CD14-positive monocyte (primary cell): ENCODE results near the gene OVOL2. TPM values are rescaled to one million over a fixed set of nuclear protein-coding genes. Genes with fewer than 3 reads are reported as not detected.

ENCODE experiments used
- DNase-seq, 3 donors: peaks; one replicate each; pipeline ENCODE4 v3.0.0-alpha.2; 2011 to 2022
- H2AFZ ChIP-seq: 2 replicates; pipeline ENCODE4 v1.6.0; 2012; ENCODE audit warnings: mild to moderate bottlenecking, low read depth, low read length, inconsistent platforms; ENCODE audit not compliant: insufficient read depth, poor library complexity, severe bottlenecking
- H3K27ac ChIP-seq, 2 donors: 1 replicate in 1 of 2; 2 replicates in 1 of 2; pipeline ENCODE4 v1.5.1; 2012 to 2013; ENCODE audit warnings: low read length in 2 of 2, control low read depth in 1 of 2, inconsistent platforms in 1 of 2, low read depth in 1 of 2, mild to moderate bottlenecking in 1 of 2
- H3K27me3 ChIP-seq, 2 donors: one replicate each; pipeline versions ENCODE4 v1.6.0 to v1.6.1; 2011 to 2013; ENCODE audit warnings: low read length in 2 of 2; ENCODE audit not compliant: control insufficient read depth in 2 of 2, insufficient read depth in 2 of 2
- H3K36me3 ChIP-seq, 2 donors: replicated peaks in 1 of 2; 1 replicate in 1 of 2; 2 replicates in 1 of 2; pipeline versions ENCODE4 v1.5.1 to v1.6.1; 2012 to 2013; ENCODE audit warnings: low read length in 2 of 2, control low read depth in 1 of 2, inconsistent platforms in 1 of 2, mild to moderate bottlenecking in 1 of 2; ENCODE audit not compliant: insufficient read depth in 2 of 2, control insufficient read depth in 1 of 2
- H3K4me1 ChIP-seq, 2 donors: 1 replicate in 1 of 2; 2 replicates in 1 of 2; pipeline versions ENCODE4 v1.5.1 to v1.6.1; 2012 to 2013; ENCODE audit warnings: low read length in 2 of 2, control low read depth in 1 of 2, inconsistent platforms in 1 of 2, mild to moderate bottlenecking in 1 of 2, moderate library complexity in 1 of 2; ENCODE audit not compliant: insufficient read depth in 2 of 2, control insufficient read depth in 1 of 2
- H3K4me2 ChIP-seq: replicated peaks from 2 replicates; pipeline ENCODE3; 2012; ENCODE audit warnings: low read length, moderate library complexity, mild to moderate bottlenecking; ENCODE audit not compliant: poor library complexity, severe bottlenecking; ENCODE audit errors: extremely low read depth
- H3K4me3 ChIP-seq, 3 experiments: fragments of 200-600 bp in 1 of 3; sonication (generic) in 1 of 3; replicated peaks in 1 of 3; 1 replicate in 2 of 3; 2 replicates in 1 of 3; pipeline ENCODE4 v1.5.1; 2011 to 2013; ENCODE audit warnings: low read length in 3 of 3, mild to moderate bottlenecking in 3 of 3, control low read depth in 2 of 3, low read depth in 2 of 3, inconsistent platforms in 1 of 3, moderate library complexity in 1 of 3
- H3K79me2 ChIP-seq: 2 replicates; pipeline ENCODE4 v1.6.0; 2012; ENCODE audit warnings: mild to moderate bottlenecking, control low read depth, inconsistent platforms, low read length, moderate library complexity; ENCODE audit not compliant: insufficient read depth
- H3K9ac ChIP-seq: 2 replicates; pipeline ENCODE4 v1.6.0; 2017; ENCODE audit warnings: low read length, mild to moderate bottlenecking; ENCODE audit not compliant: insufficient read depth, poor library complexity, severe bottlenecking
- H3K9me3 ChIP-seq, 2 donors: replicated peaks in 1 of 2; 1 replicate in 1 of 2; 2 replicates in 1 of 2; pipeline versions ENCODE4 v1.5.1 to v1.6.1; 2012 to 2013; ENCODE audit warnings: low read length in 2 of 2, control low read depth in 1 of 2; ENCODE audit not compliant: control insufficient read depth in 1 of 2, insufficient read depth in 1 of 2
- H4K20me1 ChIP-seq: 2 replicates; pipeline ENCODE4 v1.6.0; 2012; ENCODE audit warnings: mild to moderate bottlenecking, low read length, control low read depth, moderate library complexity; ENCODE audit not compliant: insufficient read depth
- H3K27ac Mint-ChIP-seq, 7 donors: one replicate each; pipeline ENCODE4 v1.8.0; 2020; ENCODE audit warnings: mild to moderate bottlenecking in 7 of 7, mixed read lengths in 7 of 7, moderate library complexity in 6 of 7, inconsistent platforms in 2 of 7
- H3K27me3 Mint-ChIP-seq, 3 donors: one replicate each; pipeline ENCODE4 v1.8.0; 2021 to 2022; ENCODE audit warnings: low read depth in 3 of 3, mild to moderate bottlenecking in 3 of 3, mixed read lengths in 3 of 3, moderate library complexity in 3 of 3, inconsistent platforms in 1 of 3
- H3K36me3 Mint-ChIP-seq, 2 donors: one replicate each; pipeline ENCODE4 v1.8.0; 2020; ENCODE audit warnings: mixed read lengths in 2 of 2, inconsistent platforms in 1 of 2, mild to moderate bottlenecking in 1 of 2
- H3K4me1 Mint-ChIP-seq: one replicate; pipeline ENCODE4 v1.8.0; 2020; ENCODE audit warnings: mild to moderate bottlenecking, mixed read lengths
- H3K4me3 Mint-ChIP-seq, 2 donors: one replicate each; pipeline ENCODE4 v1.8.0; 2020; ENCODE audit warnings: mild to moderate bottlenecking in 2 of 2, mixed read lengths in 2 of 2, moderate library complexity in 1 of 2
- H3K9me3 Mint-ChIP-seq, 7 donors: one replicate each; pipeline ENCODE4 v1.8.0; 2020 to 2022; ENCODE audit warnings: mixed read lengths in 7 of 7, mild to moderate bottlenecking in 6 of 7, moderate library complexity in 6 of 7, inconsistent platforms in 2 of 7
- WGBS: methylation state at CpG from one replicate; pipeline ENCODE4 v1.1.5; 2013; ENCODE audit warnings: missing lambda C conversion rate; ENCODE audit not compliant: insufficient coverage; 5-methylcytosine and 5-hydroxymethylcytosine counted together
- intact Hi-C, 2 donors: fragments of 100-400 bp; cut with micrococcal nuclease; formaldehyde crosslinking; loops; one replicate each; pipeline versions ENCODE4 v1.15.0 to v1.15.1; 2023
- polyA plus RNA-seq, 3 donors: library from polyadenylated mRNA; depleted of rRNA in 1 of 3; unstranded in 2 of 3; stranded (reverse) in 1 of 3; fragments of 300-500 nt in 2 of 3; fragments of >200 nt in 1 of 3; fragmentation: Illumina TruSeq in 2 of 3; gene quantifications; 1 replicate in 2 of 3; 2 replicates in 1 of 3; pipeline ENCODE4 v1.2.3, GENCODE V29; 2012 to 2021
- TF ChIP-seq, protein P1 (sequence below): fragments of 200-600 bp; IDR thresholded peaks from one replicate; pipeline ENCODE4 v1.8.0; 2022; ENCODE audit warnings: antibody characterized with exemption, mild to moderate bottlenecking

The OVOL2 gene
- polyA plus RNA-seq, 3 donors, result not detected

DNA sequence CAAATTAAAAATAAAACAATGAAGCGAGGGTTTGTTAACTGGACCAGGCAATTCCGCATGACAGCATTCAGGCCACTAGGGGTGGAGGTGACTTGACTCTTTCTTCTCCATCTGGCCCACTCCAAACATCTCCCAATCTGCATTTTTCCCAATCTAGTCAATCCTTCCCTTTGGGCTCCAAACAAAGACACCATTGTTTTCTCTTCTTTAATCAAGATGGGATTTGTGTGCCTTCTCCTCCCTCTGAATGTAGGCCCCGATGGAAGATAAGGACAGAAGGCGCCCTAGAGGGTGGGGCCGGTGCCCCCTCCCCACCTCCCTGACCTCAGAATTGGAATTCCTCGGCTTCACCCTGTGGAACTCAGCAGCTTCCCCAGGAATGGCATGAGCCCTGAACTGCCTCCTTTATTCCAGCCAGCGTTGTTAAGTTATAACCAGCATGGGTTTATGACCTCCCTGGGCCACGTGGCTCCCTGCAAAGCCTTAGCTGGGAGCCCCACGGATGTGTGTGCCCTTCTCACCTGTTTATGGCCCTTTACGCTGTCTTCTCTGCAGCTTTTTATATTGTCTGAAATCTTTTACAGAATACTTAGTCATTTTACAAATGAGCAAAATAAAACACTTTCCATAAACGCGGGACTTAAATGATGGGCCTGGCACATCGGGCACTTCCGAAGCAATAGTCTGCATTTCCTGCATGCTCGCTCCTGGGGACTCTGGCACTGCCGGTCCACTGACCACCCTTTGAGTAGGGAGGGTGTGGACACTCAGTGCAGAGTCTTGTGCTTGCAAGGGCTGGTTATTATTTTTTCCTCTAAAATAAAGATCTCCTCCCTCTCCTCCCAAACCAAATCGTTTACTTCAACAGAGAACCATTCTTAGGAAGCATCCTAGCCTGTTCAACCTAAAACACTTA is 24.5 kb downstream of the OVOL2 start:
- Mint-ChIP-seq H3K36me3 (no peaks in the 10 kb centered on the region), H3K9me3 (no peaks in the 10 kb centered on the region), H3K27me3 (peaks cover 0 to 7% (median 4%) of the 10 kb centered on the region in 3 donors), H3K4me1 (no peaks in the 10 kb centered on the region), H3K27ac (no peak overlapping the region), H3K4me3 (no peak overlapping the region)
- H3K4me3 ChIP-seq, result no peak overlapping the region
- TF ChIP-seq, protein P1, sequence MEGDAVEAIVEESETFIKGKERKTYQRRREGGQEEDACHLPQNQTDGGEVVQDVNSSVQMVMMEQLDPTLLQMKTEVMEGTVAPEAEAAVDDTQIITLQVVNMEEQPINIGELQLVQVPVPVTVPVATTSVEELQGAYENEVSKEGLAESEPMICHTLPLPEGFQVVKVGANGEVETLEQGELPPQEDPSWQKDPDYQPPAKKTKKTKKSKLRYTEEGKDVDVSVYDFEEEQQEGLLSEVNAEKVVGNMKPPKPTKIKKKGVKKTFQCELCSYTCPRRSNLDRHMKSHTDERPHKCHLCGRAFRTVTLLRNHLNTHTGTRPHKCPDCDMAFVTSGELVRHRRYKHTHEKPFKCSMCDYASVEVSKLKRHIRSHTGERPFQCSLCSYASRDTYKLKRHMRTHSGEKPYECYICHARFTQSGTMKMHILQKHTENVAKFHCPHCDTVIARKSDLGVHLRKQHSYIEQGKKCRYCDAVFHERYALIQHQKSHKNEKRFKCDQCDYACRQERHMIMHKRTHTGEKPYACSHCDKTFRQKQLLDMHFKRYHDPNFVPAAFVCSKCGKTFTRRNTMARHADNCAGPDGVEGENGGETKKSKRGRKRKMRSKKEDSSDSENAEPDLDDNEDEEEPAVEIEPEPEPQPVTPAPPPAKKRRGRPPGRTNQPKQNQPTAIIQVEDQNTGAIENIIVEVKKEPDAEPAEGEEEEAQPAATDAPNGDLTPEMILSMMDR, result no peak
- H3K4me1 ChIP-seq, result no peaks in the 10 kb centered on the region
- no peaks in the 10 kb centered on the region for H3K36me3 ChIP-seq
- H3K79me2 ChIP-seq, result no peaks in the 10 kb centered on the region
- no peak overlapping the region for H3K4me2 ChIP-seq
- no peak for DNase-seq
- intact Hi-C loops, result no loop called here
- no peaks in the 10 kb centered on the region for H4K20me1 ChIP-seq
- no peak overlapping the region for H3K27ac ChIP-seq
- 95% methylated on average over 4 of the region's 17 CpGs for WGBS
- no peaks in the 10 kb centered on the region for H3K27me3 ChIP-seq
- H3K9me3 ChIP-seq, result no peaks in the 10 kb centered on the region
- no peak overlapping the region for H3K9ac ChIP-seq
- no peak overlapping the region for H2AFZ ChIP-seq

DNA sequence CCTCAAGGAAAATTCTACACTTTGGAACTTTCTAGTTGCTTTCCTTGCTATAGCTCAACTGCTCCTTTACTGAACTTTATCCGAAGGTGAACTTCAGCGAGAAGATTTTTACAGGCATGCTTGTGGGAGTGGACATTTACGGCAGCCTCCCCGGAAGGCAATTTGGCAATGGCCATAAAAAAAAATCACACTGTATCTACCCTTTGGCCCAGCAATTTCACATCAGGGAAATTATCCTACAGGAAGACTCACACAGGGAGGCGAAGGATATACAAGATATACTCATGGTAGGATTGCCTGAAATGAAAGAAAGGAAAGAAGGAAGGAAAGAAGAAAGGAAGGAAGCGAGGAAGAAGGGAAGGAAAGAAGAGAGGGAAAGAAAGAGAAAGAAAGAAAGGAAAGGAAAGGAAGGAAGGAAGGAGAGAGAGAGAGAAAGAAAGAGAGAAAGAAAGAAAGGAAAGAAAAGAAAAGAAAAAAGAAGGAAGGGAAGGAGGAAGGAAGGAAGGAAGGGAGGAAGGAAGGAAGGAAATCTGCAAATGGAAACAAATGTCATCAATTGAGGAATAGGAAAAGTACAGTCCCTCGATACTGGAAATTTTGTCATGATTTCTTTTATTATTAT is 25.7 kb downstream of the OVOL2 start:
- no peak overlapping the region for H3K27ac ChIP-seq
- H3K27ac Mint-ChIP-seq, result peak overlapping the region in 2 of 7 donors; percentile 26 to 55

More for the DNA sequence above, 25.7 kb downstream of the OVOL2 start:
- Mint-ChIP-seq H3K27me3 (peaks cover 0 to 7% (median 4%) of the 10 kb centered on the region in 3 donors), H3K4me3 (no peak overlapping the region), H3K9me3 (no peaks in the 10 kb centered on the region), H3K36me3 (no peaks in the 10 kb centered on the region), H3K4me1 (no peaks in the 10 kb centered on the region)
- H3K9ac ChIP-seq, result no peak overlapping the region
- TF ChIP-seq, protein P1, result no peak
- no peaks in the 10 kb centered on the region for H3K27me3 ChIP-seq
- no peaks in the 10 kb centered on the region for H3K79me2 ChIP-seq
- no peak overlapping the region for H3K4me2 ChIP-seq
- no peaks in the 10 kb centered on the region for H3K36me3 ChIP-seq
- intact Hi-C loops, result no loop called here
- H3K4me3 ChIP-seq, result no peak overlapping the region
- no peak overlapping the region for H2AFZ ChIP-seq
- no peaks in the 10 kb centered on the region for H3K4me1 ChIP-seq
- no peak for DNase-seq
- H3K9me3 ChIP-seq, result no peaks in the 10 kb centered on the region
- H4K20me1 ChIP-seq, result no peaks in the 10 kb centered on the region
- 92% methylated on average over 1 of the region's 7 CpGs for WGBS
